ENCODE measurements around the gene C11orf98.

DNA sequence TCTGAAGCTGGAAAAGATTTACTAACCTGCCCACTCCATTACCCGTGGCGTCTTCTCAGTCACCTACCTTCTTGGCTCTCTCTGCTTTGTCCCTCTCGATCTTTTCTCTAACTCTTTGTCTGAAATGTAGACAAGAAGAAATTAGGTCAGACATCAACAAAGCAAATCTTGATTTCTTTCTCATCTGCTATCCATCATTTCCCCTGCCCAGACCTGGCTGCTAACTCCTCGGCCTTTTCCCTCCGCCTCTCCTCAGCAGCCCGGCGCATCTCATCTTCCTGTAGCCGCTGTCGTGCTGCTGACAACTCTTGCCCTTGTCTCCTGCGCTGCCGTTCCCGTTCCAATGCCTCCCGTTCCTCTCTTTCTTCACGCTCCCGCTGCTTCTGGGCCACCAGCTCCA, 12.7 kb upstream of the C11orf98 start:
- no peak for TF ChIP-seq EP300 (IDR thresholded peaks at IDR 0.05)
- TF ChIP-seq, protein P1, sequence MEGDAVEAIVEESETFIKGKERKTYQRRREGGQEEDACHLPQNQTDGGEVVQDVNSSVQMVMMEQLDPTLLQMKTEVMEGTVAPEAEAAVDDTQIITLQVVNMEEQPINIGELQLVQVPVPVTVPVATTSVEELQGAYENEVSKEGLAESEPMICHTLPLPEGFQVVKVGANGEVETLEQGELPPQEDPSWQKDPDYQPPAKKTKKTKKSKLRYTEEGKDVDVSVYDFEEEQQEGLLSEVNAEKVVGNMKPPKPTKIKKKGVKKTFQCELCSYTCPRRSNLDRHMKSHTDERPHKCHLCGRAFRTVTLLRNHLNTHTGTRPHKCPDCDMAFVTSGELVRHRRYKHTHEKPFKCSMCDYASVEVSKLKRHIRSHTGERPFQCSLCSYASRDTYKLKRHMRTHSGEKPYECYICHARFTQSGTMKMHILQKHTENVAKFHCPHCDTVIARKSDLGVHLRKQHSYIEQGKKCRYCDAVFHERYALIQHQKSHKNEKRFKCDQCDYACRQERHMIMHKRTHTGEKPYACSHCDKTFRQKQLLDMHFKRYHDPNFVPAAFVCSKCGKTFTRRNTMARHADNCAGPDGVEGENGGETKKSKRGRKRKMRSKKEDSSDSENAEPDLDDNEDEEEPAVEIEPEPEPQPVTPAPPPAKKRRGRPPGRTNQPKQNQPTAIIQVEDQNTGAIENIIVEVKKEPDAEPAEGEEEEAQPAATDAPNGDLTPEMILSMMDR (IDR thresholded peaks at IDR 0.05) = no peak
- no peak for TF ChIP-seq POLR2A (IDR thresholded peaks at IDR 0.05)
